Ascending aorta (tissue), 2 donors: ENCODE data around the gene CEP112. TPM values are rescaled to one million over a fixed set of nuclear protein-coding genes. Genes with fewer than 3 reads are reported as not detected.

Experiments used
- DNase-seq, 2 donors: peaks; one replicate each; pipeline ENCODE4 v3.0.0-alpha.2; 2019; ENCODE audit warnings: low spot score in 2 of 2
- H3K27ac ChIP-seq, 2 donors: fragments of 200-600 bp; sonication (generic); one replicate each; pipeline ENCODE4 v1.5.1; 2016 to 2017; ENCODE audit warnings: mild to moderate bottlenecking in 1 of 2
- H3K27me3 ChIP-seq: fragments of 200-600 bp; sonication (generic); one replicate; pipeline ENCODE4 v1.5.1; 2017
- H3K36me3 ChIP-seq, 2 donors: fragments of 200-600 bp; sonication (generic); one replicate each; pipeline ENCODE4 v1.5.1; 2016
- H3K4me1 ChIP-seq, 2 donors: fragments of 200-600 bp; sonication (generic); one replicate each; pipeline ENCODE4 v1.5.1; 2016 to 2017; ENCODE audit warnings: mild to moderate bottlenecking in 1 of 2
- H3K4me3 ChIP-seq, 2 donors: fragments of 200-600 bp; sonication (generic); one replicate each; pipeline ENCODE4 v1.5.1; 2016 to 2017; ENCODE audit warnings: mild to moderate bottlenecking in 1 of 2
- H3K9me3 ChIP-seq, 2 donors: fragments of 200-600 bp; sonication (generic); one replicate each; pipeline ENCODE4 v1.5.1; 2016
- intact Hi-C: fragments of 100-400 bp; cut with DNase I; formaldehyde crosslinking; loops from one replicate; pipeline ENCODE4 v1.15.1; 2023
- total RNA-seq: library from RNA; depleted of rRNA; stranded (reverse); fragments of >200 nt; gene quantifications from one replicate; pipeline ENCODE4 v1.1.0, GENCODE V29; 2016
- TF ChIP-seq, protein P1 (sequence below), 3 experiments: fragments of 200-600 bp in 2 of 3; fragments of 450-650 bp in 1 of 3; sonication (generic) in 2 of 3; IDR thresholded peaks; one replicate each; pipeline ENCODE4 v1.5.1; 2016 to 2019; ENCODE audit warnings: antibody characterized with exemption in 3 of 3, mild to moderate bottlenecking in 1 of 3, moderate library complexity in 1 of 3

The CEP112 gene
- total RNA-seq, 1 donor from 2014 or later, result 11.4 TPM

DNA sequence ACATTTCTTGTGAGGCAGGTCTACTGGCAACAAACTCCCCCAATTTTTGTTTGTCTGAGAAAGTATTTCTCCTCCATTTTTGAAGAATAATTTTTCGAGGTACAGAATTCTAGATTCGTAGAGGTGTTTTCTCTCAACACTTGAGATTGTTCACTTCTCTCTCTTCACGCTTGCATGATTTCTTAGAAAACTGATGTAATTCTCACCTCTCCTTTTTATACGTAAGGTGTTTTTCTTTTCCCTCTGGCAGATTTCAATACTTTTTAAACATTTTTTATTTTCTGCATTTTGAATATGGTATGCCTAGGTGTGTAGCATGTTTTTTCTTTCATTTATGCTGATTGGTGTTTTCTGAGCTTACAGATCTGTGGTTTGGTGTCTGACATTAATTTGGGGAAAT lies 429.0 kb downstream of the CEP112 start:
- H3K9me3 ChIP-seq, result no peaks in the 10 kb centered on the region
- intact Hi-C loops, result no loop called here
- TF ChIP-seq, protein P1, sequence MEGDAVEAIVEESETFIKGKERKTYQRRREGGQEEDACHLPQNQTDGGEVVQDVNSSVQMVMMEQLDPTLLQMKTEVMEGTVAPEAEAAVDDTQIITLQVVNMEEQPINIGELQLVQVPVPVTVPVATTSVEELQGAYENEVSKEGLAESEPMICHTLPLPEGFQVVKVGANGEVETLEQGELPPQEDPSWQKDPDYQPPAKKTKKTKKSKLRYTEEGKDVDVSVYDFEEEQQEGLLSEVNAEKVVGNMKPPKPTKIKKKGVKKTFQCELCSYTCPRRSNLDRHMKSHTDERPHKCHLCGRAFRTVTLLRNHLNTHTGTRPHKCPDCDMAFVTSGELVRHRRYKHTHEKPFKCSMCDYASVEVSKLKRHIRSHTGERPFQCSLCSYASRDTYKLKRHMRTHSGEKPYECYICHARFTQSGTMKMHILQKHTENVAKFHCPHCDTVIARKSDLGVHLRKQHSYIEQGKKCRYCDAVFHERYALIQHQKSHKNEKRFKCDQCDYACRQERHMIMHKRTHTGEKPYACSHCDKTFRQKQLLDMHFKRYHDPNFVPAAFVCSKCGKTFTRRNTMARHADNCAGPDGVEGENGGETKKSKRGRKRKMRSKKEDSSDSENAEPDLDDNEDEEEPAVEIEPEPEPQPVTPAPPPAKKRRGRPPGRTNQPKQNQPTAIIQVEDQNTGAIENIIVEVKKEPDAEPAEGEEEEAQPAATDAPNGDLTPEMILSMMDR (IDR thresholded peaks at IDR 0.05), result no peak
- no peak for DNase-seq
- no peak overlapping the region for H3K27ac ChIP-seq
- no peaks in the 10 kb centered on the region for H3K36me3 ChIP-seq
- no peak overlapping the region for H3K4me3 ChIP-seq
- H3K4me1 ChIP-seq, result no peaks in the 10 kb centered on the region
- H3K27me3 ChIP-seq, result no peaks in the 10 kb centered on the region

DNA sequence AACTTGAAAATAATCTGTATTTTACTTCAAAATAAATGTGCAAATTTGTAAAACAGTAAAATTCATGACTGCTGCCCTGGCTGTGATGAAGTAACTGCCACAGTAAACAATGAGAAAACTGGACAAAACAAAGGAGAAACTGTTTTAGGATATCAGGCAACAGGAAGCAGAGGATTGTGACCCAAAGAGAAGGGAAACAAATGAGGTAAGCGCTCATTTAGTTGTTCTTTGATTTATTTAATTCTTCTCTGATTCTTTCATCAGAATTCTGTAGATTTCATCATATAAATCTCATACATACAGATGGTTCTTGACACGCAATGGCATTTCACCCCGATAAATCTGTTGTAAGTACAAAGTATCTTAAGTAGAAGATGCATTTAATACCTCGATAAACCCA lies 432.4 kb downstream of the CEP112 start:
- intact Hi-C loops, result no loop called here
- no peaks in the 10 kb centered on the region for H3K4me1 ChIP-seq
- no peak for DNase-seq
- H3K9me3 ChIP-seq, result no peaks in the 10 kb centered on the region
- no peak overlapping the region for H3K27ac ChIP-seq
- no peaks in the 10 kb centered on the region for H3K27me3 ChIP-seq
- TF ChIP-seq, protein P1 (IDR thresholded peaks at IDR 0.05), result no peak
- H3K36me3 ChIP-seq, result no peaks in the 10 kb centered on the region
- no peak overlapping the region for H3K4me3 ChIP-seq

DNA sequence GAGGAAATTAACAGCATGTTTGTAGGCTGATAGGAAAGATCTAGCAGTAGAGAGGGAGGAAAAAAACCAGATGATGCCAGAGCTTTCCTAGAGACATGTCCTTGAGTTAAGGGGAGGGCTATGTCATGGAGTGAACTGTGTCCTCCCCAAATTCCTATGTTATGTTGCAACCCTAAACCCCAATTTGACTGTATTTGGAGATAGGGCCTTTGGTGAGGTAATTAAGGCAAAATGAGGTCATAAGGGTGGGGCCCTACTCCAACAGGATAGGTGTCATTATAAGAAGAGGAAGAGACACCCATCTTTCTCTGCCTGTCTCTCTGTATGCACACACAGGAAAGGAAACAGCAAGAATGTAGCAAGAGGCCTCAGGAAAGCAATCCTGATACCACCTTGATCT lies 435.2 kb downstream of the CEP112 start:
- no peaks in the 10 kb centered on the region for H3K9me3 ChIP-seq
- intact Hi-C loops, result no loop called here
- no peaks in the 10 kb centered on the region for H3K36me3 ChIP-seq
- H3K27me3 ChIP-seq, result no peaks in the 10 kb centered on the region
- no peak overlapping the region for H3K4me3 ChIP-seq
- TF ChIP-seq, protein P1 (IDR thresholded peaks at IDR 0.05), result no peak
- no peak for DNase-seq
- no peaks in the 10 kb centered on the region for H3K4me1 ChIP-seq
- no peak overlapping the region for H3K27ac ChIP-seq

DNA sequence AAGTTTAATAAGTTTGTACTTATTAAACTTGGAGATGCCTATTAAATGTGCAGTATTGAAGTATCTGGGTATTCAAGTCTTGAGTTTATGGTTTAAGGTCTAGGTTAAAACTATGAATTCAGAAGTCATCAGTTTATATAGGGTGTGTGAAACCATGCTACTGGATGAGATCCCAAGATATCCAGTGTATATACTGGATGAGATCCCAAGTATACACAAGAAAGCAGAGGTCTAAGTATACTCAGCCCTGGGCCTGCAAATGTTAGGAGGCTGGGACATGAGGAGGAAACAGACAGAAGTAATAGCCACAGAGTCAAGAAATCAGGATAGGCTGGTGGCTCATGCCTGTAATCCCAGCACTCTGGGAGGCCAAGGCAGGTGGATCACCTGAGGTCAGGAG lies 436.1 kb downstream of the CEP112 start:
- Histone ChIP-seq H3K4me1 (peaks cover 0 to 4% of the 10 kb centered on the region in 2 donors), H3K27ac (no peak overlapping the region), H3K4me3 (no peak overlapping the region), H3K9me3 (no peaks in the 10 kb centered on the region), H3K36me3 (no peaks in the 10 kb centered on the region), H3K27me3 (no peaks in the 10 kb centered on the region)
- no peak for DNase-seq
- TF ChIP-seq, protein P1 (IDR thresholded peaks at IDR 0.05), result no peak
- intact Hi-C loops, result no loop called here

DNA sequence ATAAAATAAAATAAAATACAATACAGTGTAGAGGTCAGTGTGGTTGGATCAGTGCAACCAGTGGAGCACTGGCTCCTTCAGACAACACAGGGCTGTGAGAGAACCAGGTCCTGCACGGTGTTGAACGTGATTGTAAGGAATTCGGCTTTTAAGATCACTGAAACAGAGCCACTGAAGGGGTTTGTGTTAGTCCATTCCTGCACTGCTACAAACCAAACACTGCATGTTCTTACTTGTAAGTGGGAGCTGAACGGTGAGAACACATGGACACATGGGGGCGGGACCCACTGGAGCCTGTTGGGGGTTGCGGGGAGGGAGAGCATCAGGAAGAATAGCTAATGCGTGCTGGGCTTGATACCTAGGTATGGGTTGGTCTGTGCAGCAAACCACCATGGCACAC lies 437.3 kb downstream of the CEP112 start:
- intact Hi-C loops, result no loop called here
- H3K4me3 ChIP-seq, result no peak overlapping the region
- TF ChIP-seq, protein P1 (IDR thresholded peaks at IDR 0.05), result no peak

DNA sequence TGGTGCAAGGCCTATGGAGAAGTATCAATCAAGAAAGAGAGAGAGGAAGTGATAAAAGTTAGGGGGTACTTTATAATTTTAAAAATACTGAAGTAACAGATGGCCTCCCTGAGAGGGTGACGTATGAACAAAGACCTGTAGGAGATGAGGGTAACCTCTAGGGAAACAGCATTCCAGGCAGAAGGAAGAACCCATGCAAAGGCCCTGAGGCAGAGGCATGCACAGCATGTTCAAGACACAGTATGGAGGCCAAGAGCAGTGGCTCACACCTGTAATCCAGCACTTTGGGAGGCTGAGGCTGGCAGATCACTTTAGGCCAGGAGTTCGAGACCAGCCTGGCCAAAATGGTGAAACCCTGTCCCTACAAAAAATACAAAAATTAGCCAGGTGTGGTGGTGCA lies 437.9 kb downstream of the CEP112 start:
- Histone ChIP-seq H3K4me1 (peaks cover 0 to 4% of the 10 kb centered on the region in 2 donors), H3K9me3 (no peaks in the 10 kb centered on the region), H3K27me3 (no peaks in the 10 kb centered on the region), H3K27ac (no peak overlapping the region), H3K4me3 (no peak overlapping the region), H3K36me3 (no peaks in the 10 kb centered on the region)
- intact Hi-C loops, result no loop called here
- TF ChIP-seq, protein P1 (IDR thresholded peaks at IDR 0.05), result no peak
- DNase-seq, result no peak

More for the DNA sequence above, 437.3 kb downstream of the CEP112 start:
- Histone ChIP-seq H3K36me3 (no peaks in the 10 kb centered on the region), H3K27me3 (no peaks in the 10 kb centered on the region), H3K9me3 (no peaks in the 10 kb centered on the region), H3K27ac (no peak overlapping the region), H3K4me1 (peaks cover 0 to 4% of the 10 kb centered on the region in 2 donors)
- no peak for DNase-seq
